Measurements from ENCODE around the gene THSD7B.

THSD7B gene

GRCh38 chr2:137367361-137367760 is 602.0 kb downstream of the THSD7B start:
- DNase-seq (ENCODE audit: low spot score): no peak

GRCh38 chr2:137369106-137369505 is 603.8 kb downstream of the THSD7B start:
- DNase-seq (ENCODE audit: low spot score): peak; percentile 51

- no peak for DNase-seq (ENCODE audit: low spot score)
These were observed 613.8 kb downstream of the THSD7B start for GRCh38 chr2:137379186-137379585.

GRCh38 chr2:137380610-137381009 is 615.3 kb downstream of the THSD7B start:
- no peak for DNase-seq (ENCODE audit: low spot score)

GRCh38 chr2:137381731-137382130 is 616.4 kb downstream of the THSD7B start:
- DNase-seq (ENCODE audit: low spot score): no peak

- DNase-seq (ENCODE audit: low spot score): peak; percentile 13
These were observed 618.0 kb downstream of the THSD7B start for GRCh38 chr2:137383391-137383790.

GRCh38 chr2:137387044-137387443 is 621.7 kb downstream of the THSD7B start:
- no peak for DNase-seq (ENCODE audit: low spot score)

- DNase-seq (ENCODE audit: low spot score): no peak
These were observed 640.2 kb downstream of the THSD7B start for GRCh38 chr2:137405496-137405895.

- no peak for DNase-seq (ENCODE audit: low spot score)
These were observed 646.2 kb downstream of the THSD7B start for GRCh38 chr2:137411585-137411984.

- no peak for DNase-seq (ENCODE audit: low spot score)
These were observed 655.4 kb downstream of the THSD7B start for GRCh38 chr2:137420744-137421143.

- DNase-seq (ENCODE audit: low spot score): no peak
These were observed 669.8 kb downstream of the THSD7B start for GRCh38 chr2:137435162-137435561.

- DNase-seq (ENCODE audit: low spot score): no peak
These were observed 672.0 kb downstream of the THSD7B start for GRCh38 chr2:137437386-137437785.

GRCh38 chr2:137444970-137445369 is 679.6 kb downstream of the THSD7B start:
- DNase-seq (ENCODE audit: low spot score): no peak

GRCh38 chr2:137449454-137449853 is 684.1 kb downstream of the THSD7B start:
- DNase-seq (ENCODE audit: low spot score): no peak

GRCh38 chr2:137454886-137455285 is 689.5 kb downstream of the THSD7B start:
- no peak for DNase-seq (ENCODE audit: low spot score)

- peak; percentile 59 for DNase-seq (ENCODE audit: low spot score)
These were observed 702.0 kb downstream of the THSD7B start for GRCh38 chr2:137467246-137467862.

GRCh38 chr2:137493261-137493660 is 727.9 kb downstream of the THSD7B start:
- no peak for DNase-seq (ENCODE audit: low spot score)

- DNase-seq (ENCODE audit: low spot score): no peak
These were observed 735.3 kb downstream of the THSD7B start for GRCh38 chr2:137500599-137500998.

GRCh38 chr2:137507237-137507636 is 741.9 kb downstream of the THSD7B start:
- no peak for DNase-seq (ENCODE audit: low spot score)

GRCh38 chr2:137508739-137509384 is 743.5 kb downstream of the THSD7B start:
- DNase-seq (ENCODE audit: low spot score): no peak

- DNase-seq (ENCODE audit: low spot score): no peak
These were observed 746.2 kb downstream of the THSD7B start for GRCh38 chr2:137511526-137511925.

- DNase-seq (ENCODE audit: low spot score): no peak
These were observed 756.6 kb downstream of the THSD7B start for GRCh38 chr2:137521653-137522619.
